ENCODE data around the gene PRDX5. TPM values are rescaled to one million over a fixed set of nuclear protein-coding genes. Genes with fewer than 3 reads are reported as not detected.

The PRDX5 gene
- total RNA-seq, 1 donor from 2014 or later = 202 TPM

- DNase-seq (ENCODE audit: low spot score) = no peak
Observed at GRCh38 chr11:64347193-64347867, 29.4 kb downstream of the PRDX5 start.

- no peak for DNase-seq (ENCODE audit: low spot score)
Observed at GRCh38 chr11:64348383-64349024, 30.6 kb downstream of the PRDX5 start.

GRCh38 chr11:64349025-64349387, 31.1 kb downstream of the PRDX5 start:
- no peak for DNase-seq (ENCODE audit: low spot score)

GRCh38 chr11:64349404-64349803, 31.5 kb downstream of the PRDX5 start:
- DNase-seq (ENCODE audit: low spot score) = no peak

GRCh38 chr11:64351136-64351631, 33.3 kb downstream of the PRDX5 start:
- DNase-seq (ENCODE audit: low spot score) = no peak

GRCh38 chr11:64352099-64352994, 34.4 kb downstream of the PRDX5 start:
- no peak for DNase-seq (ENCODE audit: low spot score)

GRCh38 chr11:64352995-64353714, 35.2 kb downstream of the PRDX5 start:
- DNase-seq (ENCODE audit: low spot score) = no peak

- DNase-seq (ENCODE audit: low spot score) = no peak
Observed at GRCh38 chr11:64353715-64354506, 36.0 kb downstream of the PRDX5 start.

- DNase-seq (ENCODE audit: low spot score) = peak; percentile 72
Observed at GRCh38 chr11:64355078-64355940, 37.4 kb downstream of the PRDX5 start.

- no peak for DNase-seq (ENCODE audit: low spot score)
Observed at GRCh38 chr11:64356498-64357411, 38.8 kb downstream of the PRDX5 start.

- no peak for DNase-seq (ENCODE audit: low spot score)
Observed at GRCh38 chr11:64357446-64357845, 39.5 kb downstream of the PRDX5 start.

- no peak for DNase-seq (ENCODE audit: low spot score)
Observed at GRCh38 chr11:64357904-64358535, 40.1 kb downstream of the PRDX5 start.

- DNase-seq (ENCODE audit: low spot score) = no peak
Observed at GRCh38 chr11:64358536-64358906, 40.6 kb downstream of the PRDX5 start.

- DNase-seq (ENCODE audit: low spot score) = peak; percentile 50
Observed at GRCh38 chr11:64358907-64359711, 41.2 kb downstream of the PRDX5 start, which contains the start of gene RPS6KA4. RPS6KA4 (plus strand) TSS chr11:64359162; CDS start chr11:64359236, 74 bp downstream.

- no peak for DNase-seq (ENCODE audit: low spot score)
Observed at GRCh38 chr11:64359712-64360445, 42.0 kb downstream of the PRDX5 start.

- no peak for DNase-seq (ENCODE audit: low spot score)
Observed at GRCh38 chr11:64360448-64360921, 42.6 kb downstream of the PRDX5 start.

- DNase-seq (ENCODE audit: low spot score) = no peak
Observed at GRCh38 chr11:64361659-64362058, 43.7 kb downstream of the PRDX5 start.
